ENCODE data around the gene SH3RF1.

DNA sequence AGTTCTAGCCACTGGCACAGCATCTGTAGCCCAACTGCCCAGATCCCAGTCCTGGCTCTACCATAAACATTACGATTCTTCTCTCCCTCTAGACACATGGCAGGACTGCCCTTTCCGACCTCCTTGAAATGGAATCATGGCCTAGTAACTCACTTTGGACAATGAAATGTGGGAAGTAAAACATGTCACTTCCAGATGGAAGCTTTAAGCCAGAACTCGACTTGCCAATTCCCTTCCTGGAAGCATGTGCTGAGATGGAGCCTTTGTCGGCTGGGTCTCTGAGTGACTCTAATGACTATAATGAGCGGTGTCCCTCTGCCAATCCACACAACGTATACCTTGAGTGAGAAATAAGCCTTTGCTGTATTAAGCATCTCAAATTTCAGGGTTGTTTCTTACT lies 34.7 kb downstream of the SH3RF1 start:
- TF ChIP-seq POLR2A (IDR thresholded peaks at IDR 0.05): no peak
- TF ChIP-seq, protein P1, sequence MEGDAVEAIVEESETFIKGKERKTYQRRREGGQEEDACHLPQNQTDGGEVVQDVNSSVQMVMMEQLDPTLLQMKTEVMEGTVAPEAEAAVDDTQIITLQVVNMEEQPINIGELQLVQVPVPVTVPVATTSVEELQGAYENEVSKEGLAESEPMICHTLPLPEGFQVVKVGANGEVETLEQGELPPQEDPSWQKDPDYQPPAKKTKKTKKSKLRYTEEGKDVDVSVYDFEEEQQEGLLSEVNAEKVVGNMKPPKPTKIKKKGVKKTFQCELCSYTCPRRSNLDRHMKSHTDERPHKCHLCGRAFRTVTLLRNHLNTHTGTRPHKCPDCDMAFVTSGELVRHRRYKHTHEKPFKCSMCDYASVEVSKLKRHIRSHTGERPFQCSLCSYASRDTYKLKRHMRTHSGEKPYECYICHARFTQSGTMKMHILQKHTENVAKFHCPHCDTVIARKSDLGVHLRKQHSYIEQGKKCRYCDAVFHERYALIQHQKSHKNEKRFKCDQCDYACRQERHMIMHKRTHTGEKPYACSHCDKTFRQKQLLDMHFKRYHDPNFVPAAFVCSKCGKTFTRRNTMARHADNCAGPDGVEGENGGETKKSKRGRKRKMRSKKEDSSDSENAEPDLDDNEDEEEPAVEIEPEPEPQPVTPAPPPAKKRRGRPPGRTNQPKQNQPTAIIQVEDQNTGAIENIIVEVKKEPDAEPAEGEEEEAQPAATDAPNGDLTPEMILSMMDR (IDR thresholded peaks at IDR 0.05): no peak
- no peak for TF ChIP-seq POLR2AphosphoS5 (IDR thresholded peaks at IDR 0.05)
